SK-N-SH treated with all-trans-retinoic acid at 6 μM for 48 hours (cell line): ENCODE results near the gene WRAP73.

ENCODE experiments used
- ATAC-seq: fragments of 200-7000 bp; cut with Tn5 transposase; 3 replicates; pipeline ENCODE4 v1.9.1; 2020; ENCODE audit warnings: mild to moderate bottlenecking, moderate library complexity
- ARNTL ChIP-seq: fragments of 450-650 bp; formaldehyde crosslinking; IDR thresholded peaks from 2 replicates; pipeline ENCODE4 v1.5.0; 2020; ENCODE audit warnings: low read depth, mild to moderate bottlenecking, moderate library complexity, borderline replicate concordance
- BACH2 ChIP-seq: fragments of 250-450 bp; sonication (Bioruptor Pico); IDR thresholded peaks from 2 replicates; pipeline ENCODE4 v1.9.0; 2021; ENCODE audit warnings: mild to moderate bottlenecking, borderline replicate concordance
- CREB5 ChIP-seq: fragments of 250-450 bp; sonication (Bioruptor Pico); IDR thresholded peaks from 2 replicates; pipeline ENCODE4 v1.5.1; 2020; ENCODE audit warnings: low read depth, mild to moderate bottlenecking, moderate library complexity
- CSDC2 ChIP-seq: fragments of 250-450 bp; sonication (Bioruptor Pico); IDR thresholded peaks from 2 replicates; pipeline ENCODE4 v1.5.0; 2020; ENCODE audit warnings: mild to moderate bottlenecking, moderate library complexity
- CSRNP3 ChIP-seq: fragments of 250-450 bp; sonication (Bioruptor Pico); IDR thresholded peaks from 2 replicates; pipeline ENCODE4 v1.5.1; 2021; ENCODE audit warnings: mild to moderate bottlenecking, moderate library complexity
- ESRRG ChIP-seq: fragments of 250-450 bp; sonication (Bioruptor Pico); IDR thresholded peaks from 2 replicates; pipeline ENCODE4 v1.6.1; 2021; ENCODE audit warnings: mild to moderate bottlenecking
- GLIS3 ChIP-seq: fragments of 250-450 bp; sonication (Bioruptor Pico); IDR thresholded peaks from 2 replicates; pipeline ENCODE4 v1.5.0; 2020; ENCODE audit warnings: mild to moderate bottlenecking, moderate library complexity
- OSR1 ChIP-seq: fragments of 250-450 bp; sonication (Bioruptor Pico); IDR thresholded peaks from 2 replicates; pipeline ENCODE4 v1.8.0; 2022; ENCODE audit warnings: moderate library complexity, mild to moderate bottlenecking, inconsistent platforms
- PATZ1 ChIP-seq: fragments of 250-450 bp; sonication (Bioruptor Pico); IDR thresholded peaks from 2 replicates; pipeline ENCODE4 v1.8.0; 2020; ENCODE audit warnings: mild to moderate bottlenecking, moderate library complexity, borderline replicate concordance
- POU6F1 ChIP-seq: fragments of 250-450 bp; sonication (Bioruptor Pico); IDR thresholded peaks from 2 replicates; pipeline ENCODE4 v1.8.0; 2021; ENCODE audit warnings: low read depth, mild to moderate bottlenecking, moderate library complexity, borderline replicate concordance
- PPARA ChIP-seq: fragments of 250-450 bp; sonication (Bioruptor Pico); IDR thresholded peaks from 2 replicates; pipeline ENCODE4 v1.5.0; 2020; ENCODE audit warnings: mild to moderate bottlenecking, borderline replicate concordance
- SNAI2 ChIP-seq: fragments of 250-450 bp; sonication (Bioruptor Pico); IDR thresholded peaks from 2 replicates; pipeline ENCODE4 v1.5.0; 2020; ENCODE audit warnings: mild to moderate bottlenecking, moderate library complexity
- TCF4 ChIP-seq: fragments of 250-450 bp; sonication (Bioruptor Pico); IDR thresholded peaks from 2 replicates; pipeline ENCODE4 v1.8.0; 2021; ENCODE audit warnings: mild to moderate bottlenecking, moderate library complexity, borderline replicate concordance
- TOX ChIP-seq: fragments of 250-450 bp; sonication (Bioruptor Pico); IDR thresholded peaks from 2 replicates; pipeline ENCODE4 v1.8.0; 2021; ENCODE audit warnings: mild to moderate bottlenecking, moderate library complexity, borderline replicate concordance
- TSHZ2 ChIP-seq: fragments of 250-450 bp; sonication (Bioruptor Pico); IDR thresholded peaks from 2 replicates; pipeline ENCODE4 v1.5.0; 2020; ENCODE audit warnings: mild to moderate bottlenecking, moderate library complexity
- ZC3H10 ChIP-seq: fragments of 250-450 bp; sonication (Bioruptor Pico); IDR thresholded peaks from 2 replicates; pipeline ENCODE4 v1.5.1; 2021; ENCODE audit warnings: mild to moderate bottlenecking, moderate library complexity
- ZFP3 ChIP-seq: fragments of 250-450 bp; sonication (Bioruptor Pico); IDR thresholded peaks from 2 replicates; pipeline ENCODE4 v1.5.0; 2020; ENCODE audit warnings: mild to moderate bottlenecking, moderate library complexity
- ZFP30 ChIP-seq: fragments of 450-650 bp; formaldehyde crosslinking; IDR thresholded peaks from 2 replicates; pipeline ENCODE4 v1.5.0; 2022; ENCODE audit warnings: mild to moderate bottlenecking, moderate library complexity
- ZNF565 ChIP-seq: fragments of 450-650 bp; formaldehyde crosslinking; conservative IDR thresholded peaks from 2 replicates; pipeline ENCODE4 v1.5.0; 2020; ENCODE audit warnings: low read depth, mild to moderate bottlenecking, moderate library complexity
- ZNF70 ChIP-seq: fragments of 450-650 bp; formaldehyde crosslinking; IDR thresholded peaks from 2 replicates; pipeline ENCODE4 v1.5.0; 2020; ENCODE audit warnings: mild to moderate bottlenecking, moderate library complexity
- ZNF8 ChIP-seq: fragments of 450-650 bp; formaldehyde crosslinking; IDR thresholded peaks from 2 replicates; pipeline ENCODE4 v1.5.0; 2020; ENCODE audit warnings: mild to moderate bottlenecking, moderate library complexity

WRAP73 gene

GRCh38 chr1:3663999-3664699 is 14.2 kb upstream of the WRAP73 start:
- no peak for TF ChIP-seq PPARA (CRISPR knock-in tag)
- TF ChIP-seq CREB5 (CRISPR knock-in tag): no peak
- TF ChIP-seq SNAI2 (CRISPR knock-in tag): no peak
- TF ChIP-seq PATZ1 (CRISPR knock-in tag): no peak
- TF ChIP-seq ZNF8 (CRISPR knock-in tag): no peak
- no peak for TF ChIP-seq ARNTL (CRISPR knock-in tag)
- no peak for TF ChIP-seq ESRRG (CRISPR knock-in tag)
- TF ChIP-seq CSRNP3 (CRISPR knock-in tag): no peak
- TF ChIP-seq BACH2: no peak
- no peak for TF ChIP-seq ZNF565
- no peak for TF ChIP-seq ZFP3 (CRISPR knock-in tag)
- TF ChIP-seq ZNF70 (CRISPR knock-in tag): no peak
- TF ChIP-seq ZFP30 (CRISPR knock-in tag): no peak
- no peak for TF ChIP-seq OSR1 (CRISPR knock-in tag)
- no peak for TF ChIP-seq GLIS3 (CRISPR knock-in tag)
- TF ChIP-seq TSHZ2 (CRISPR knock-in tag): no peak
- no peak for TF ChIP-seq ZC3H10 (CRISPR knock-in tag)
- TF ChIP-seq TOX: no peak
- no peak for TF ChIP-seq POU6F1 (CRISPR knock-in tag)
- ATAC-seq: no peak

- ATAC-seq: no peak
- TF ChIP-seq PATZ1 (CRISPR knock-in tag) (no peak), TSHZ2 (CRISPR knock-in tag) (no peak), BACH2 (no peak), GLIS3 (CRISPR knock-in tag) (no peak), ZNF8 (CRISPR knock-in tag) (no peak), CSDC2 (CRISPR knock-in tag) (no peak), ARNTL (CRISPR knock-in tag) (no peak), CREB5 (CRISPR knock-in tag) (no peak), ZNF70 (CRISPR knock-in tag) (no peak), TCF4 (CRISPR knock-in tag) (no peak)
Observed at GRCh38 chr1:3662080-3662671, 12.3 kb upstream of the WRAP73 start.
